COLO668 (cell line): ENCODE results near the gene DHCR7.
A peak's percentile ranks its signal among the peaks of the same experiment; 100 is the strongest.

ENCODE experiments used
- DNase-seq: peaks from one replicate; lab custom pipeline; 2025; ENCODE audit not compliant: unreplicated experiment; lab: John Stamatoyannopoulos, UW

The DHCR7 gene

GRCh38 chr11:71420455-71421241 is 27.5 kb downstream of the DHCR7 start:
- peak; percentile 28 for DNase-seq

- DNase-seq, result no peak
Measured at GRCh38 chr11:71418643-71419042, 29.6 kb downstream of the DHCR7 start.

- DNase-seq, result no peak
Measured at GRCh38 chr11:71414645-71415044, 33.5 kb downstream of the DHCR7 start.

GRCh38 chr11:71410363-71410966 is 37.7 kb downstream of the DHCR7 start:
- DNase-seq, result no peak

DNA sequence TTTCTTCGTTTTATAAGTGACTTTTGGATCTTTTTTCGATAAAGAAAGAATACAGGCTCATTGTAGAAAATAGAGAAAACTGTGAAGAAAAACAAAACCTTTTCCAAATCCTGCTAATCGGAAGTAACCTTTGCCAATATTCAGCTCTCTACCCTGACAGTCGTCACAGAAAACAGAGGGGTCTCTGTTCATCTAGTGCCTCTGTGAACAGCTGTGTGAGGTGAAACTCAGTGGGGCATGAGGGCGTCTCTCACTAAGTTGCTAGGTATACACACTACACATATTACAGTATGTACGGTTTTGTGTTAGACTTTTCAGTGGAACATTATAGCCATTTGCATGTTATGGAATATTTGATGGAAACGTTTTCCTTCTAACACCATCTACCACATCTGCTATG is 39.4 kb downstream of the DHCR7 start:
- no peak for DNase-seq

- no peak for DNase-seq
Measured at GRCh38 chr11:71407356-71407755, 40.8 kb downstream of the DHCR7 start.

DNA sequence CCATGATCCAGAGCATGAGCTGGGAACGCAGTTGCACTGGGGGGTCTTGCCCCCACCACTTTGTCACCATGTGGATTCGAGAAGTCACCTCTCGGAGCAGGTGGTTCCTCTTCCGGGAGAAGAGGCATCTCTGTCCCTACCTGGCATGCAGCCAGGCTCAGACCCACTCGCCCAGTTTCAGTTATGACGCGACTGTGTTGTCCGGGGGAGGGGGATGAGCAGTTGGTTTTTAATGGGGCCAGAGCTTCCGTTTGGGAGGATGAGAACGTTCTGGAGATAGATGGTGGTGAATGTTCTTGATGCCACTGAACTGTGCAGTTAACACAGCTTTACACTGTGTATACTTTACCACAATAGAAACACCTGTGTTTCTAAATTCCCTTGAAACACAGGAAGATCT is 41.5 kb downstream of the DHCR7 start:
- DNase-seq, result peak; percentile 38

DNA sequence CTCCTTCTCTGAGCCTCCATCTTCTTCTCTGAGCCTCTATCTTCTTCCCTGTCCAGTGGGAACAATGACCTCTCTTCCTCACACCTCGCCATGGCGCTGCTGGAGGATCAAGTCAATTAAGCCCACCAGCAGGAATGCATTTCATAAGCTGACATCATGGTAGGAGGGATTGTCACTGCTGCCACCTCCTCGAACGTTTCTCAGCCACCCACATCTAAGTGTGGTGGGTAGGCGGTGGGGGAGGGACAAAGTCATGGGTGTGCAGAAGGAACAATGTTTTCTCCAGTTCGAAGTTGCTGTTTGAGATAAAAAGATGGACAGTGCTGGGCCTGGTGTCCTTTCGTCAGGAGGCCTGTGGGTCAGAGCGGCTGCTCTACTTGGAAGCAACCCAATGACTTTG is 44.0 kb downstream of the DHCR7 start:
- DNase-seq, result no peak

GRCh38 chr11:71402878-71403277 is 45.3 kb downstream of the DHCR7 start:
- no peak for DNase-seq

DNA sequence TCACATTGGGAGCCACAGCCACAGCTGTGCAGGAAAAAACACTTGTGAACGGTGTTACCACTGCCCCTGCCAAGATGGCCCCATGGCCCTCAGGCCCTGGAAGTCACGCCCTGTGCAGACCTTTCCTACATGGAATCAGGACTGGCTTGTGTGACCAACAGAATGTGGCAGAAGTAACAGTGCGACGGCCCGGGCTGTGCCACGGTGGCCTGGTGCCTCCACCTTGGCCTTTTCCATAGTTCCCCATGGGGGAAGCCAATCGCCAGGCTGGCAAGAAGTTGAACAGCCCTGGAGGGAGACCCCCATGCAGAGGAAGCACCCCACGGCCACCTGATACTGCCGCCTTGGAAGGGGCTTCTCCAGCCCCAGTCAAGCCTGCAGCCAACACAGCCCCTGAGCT is 48.0 kb downstream of the DHCR7 start:
- DNase-seq, result no peak

DNA sequence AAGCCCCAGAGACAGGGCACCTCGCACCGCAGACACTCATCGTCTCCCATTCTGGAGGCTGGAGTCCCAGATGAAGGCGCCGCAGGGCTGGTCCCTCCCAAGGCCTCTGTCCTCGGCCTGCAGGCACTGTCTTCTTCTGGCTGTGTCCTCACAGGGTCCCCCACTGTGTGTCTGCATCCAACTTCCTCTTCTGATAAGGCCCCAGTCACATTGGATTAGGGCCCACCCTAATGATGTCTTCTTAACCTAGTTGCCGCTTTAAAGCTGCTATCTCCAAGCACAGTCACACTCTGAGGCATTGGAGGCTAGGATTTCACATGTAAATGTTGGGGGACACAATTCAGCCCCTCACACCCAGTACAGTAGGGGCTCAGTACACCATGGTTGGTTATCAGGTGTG is 48.9 kb downstream of the DHCR7 start:
- DNase-seq, result no peak

- DNase-seq, result no peak
Measured at GRCh38 chr11:71397961-71398360, 50.2 kb downstream of the DHCR7 start.

DNA sequence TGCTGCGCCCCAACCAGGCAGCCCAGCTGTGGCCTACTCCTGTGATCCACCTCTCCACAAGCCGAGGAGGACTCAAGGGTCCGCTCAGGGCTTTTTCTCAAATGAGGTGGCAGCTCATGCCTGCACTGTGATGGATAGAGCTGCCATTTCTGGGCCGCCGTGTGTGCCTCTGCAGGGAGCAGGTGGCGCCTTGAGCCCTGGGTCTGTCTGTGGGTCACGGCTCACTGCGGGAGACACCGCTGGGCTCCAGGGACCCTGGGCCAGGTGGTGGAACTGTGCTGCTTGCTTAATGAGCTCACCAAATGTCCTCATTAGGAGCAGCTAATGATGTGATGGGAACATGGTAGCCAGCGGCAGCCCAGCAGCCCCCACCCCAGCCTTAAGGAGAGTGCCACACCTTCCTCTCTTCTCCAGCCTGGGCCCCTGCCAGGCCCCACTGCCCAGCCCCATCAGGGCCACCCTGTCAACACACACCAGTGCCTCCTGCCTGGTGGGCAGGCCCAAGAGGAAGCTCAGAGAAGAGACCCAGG is 50.8 kb downstream of the DHCR7 start:
- DNase-seq, result peak; percentile 8

- DNase-seq, result peak; percentile 31
Measured at GRCh38 chr11:71396548-71397123, 51.6 kb downstream of the DHCR7 start.

DNA sequence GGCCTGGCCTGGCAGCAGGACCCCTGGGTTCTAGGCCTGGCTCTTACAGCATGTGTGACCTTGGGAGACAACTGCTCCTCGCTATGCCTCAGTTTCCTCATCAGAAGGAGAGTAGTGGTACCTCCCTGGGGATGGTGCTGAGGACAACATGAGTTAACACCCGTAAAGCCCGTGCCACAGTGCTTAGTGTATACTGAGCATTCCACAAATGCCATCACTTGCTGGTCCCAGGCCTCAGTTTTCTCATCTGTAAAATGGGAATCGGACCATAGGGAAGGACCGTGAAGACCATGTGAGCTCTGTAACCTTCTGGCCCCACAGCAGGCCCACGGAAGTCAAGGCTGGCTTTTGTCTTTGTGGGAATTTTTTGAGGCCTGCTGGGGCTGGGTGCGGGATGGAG is 52.4 kb downstream of the DHCR7 start:
- DNase-seq, result no peak

GRCh38 chr11:71395263-71395560 is 53.0 kb downstream of the DHCR7 start:
- DNase-seq, result no peak

DNA sequence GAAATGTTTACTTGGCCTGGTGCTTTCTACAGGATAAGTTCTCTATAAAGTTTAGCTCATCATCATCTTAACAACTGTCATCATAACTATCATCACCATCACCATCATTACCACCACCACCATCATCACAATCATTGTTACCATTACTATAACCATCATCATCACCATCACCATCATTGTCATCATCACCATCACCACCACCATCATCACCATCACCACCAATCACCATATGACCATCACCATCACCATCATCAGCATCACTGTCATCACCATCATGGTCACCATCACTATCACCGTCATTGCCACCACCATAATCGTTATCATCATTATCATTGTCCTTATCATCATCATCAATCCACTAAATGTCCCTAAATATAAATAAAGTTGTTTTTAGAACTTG is 54.9 kb downstream of the DHCR7 start:
- no peak for DNase-seq

DNA sequence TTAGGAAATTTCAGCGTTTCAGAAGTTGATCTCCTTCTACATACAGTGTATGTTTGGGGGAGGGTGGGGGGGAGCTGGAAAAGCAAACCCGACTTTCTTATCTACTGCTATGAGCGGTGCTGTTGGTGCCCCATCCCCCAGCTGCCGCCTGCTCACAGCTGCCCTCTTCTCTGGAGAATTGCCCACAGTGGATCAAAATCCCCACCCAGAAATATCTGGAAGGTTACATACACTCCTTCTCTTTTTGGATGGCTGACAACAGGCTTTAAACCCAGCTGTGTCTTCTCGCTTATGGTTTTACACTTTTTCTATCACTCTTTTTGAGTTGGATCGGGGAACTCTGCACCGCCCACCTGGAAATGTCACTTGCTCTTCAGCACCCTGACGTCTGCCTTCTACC is 56.4 kb downstream of the DHCR7 start:
- DNase-seq, result no peak

GRCh38 chr11:71391352-71391751 is 56.8 kb downstream of the DHCR7 start:
- no peak for DNase-seq

GRCh38 chr11:71388637-71389235 is 59.5 kb downstream of the DHCR7 start:
- DNase-seq, result no peak

DNA sequence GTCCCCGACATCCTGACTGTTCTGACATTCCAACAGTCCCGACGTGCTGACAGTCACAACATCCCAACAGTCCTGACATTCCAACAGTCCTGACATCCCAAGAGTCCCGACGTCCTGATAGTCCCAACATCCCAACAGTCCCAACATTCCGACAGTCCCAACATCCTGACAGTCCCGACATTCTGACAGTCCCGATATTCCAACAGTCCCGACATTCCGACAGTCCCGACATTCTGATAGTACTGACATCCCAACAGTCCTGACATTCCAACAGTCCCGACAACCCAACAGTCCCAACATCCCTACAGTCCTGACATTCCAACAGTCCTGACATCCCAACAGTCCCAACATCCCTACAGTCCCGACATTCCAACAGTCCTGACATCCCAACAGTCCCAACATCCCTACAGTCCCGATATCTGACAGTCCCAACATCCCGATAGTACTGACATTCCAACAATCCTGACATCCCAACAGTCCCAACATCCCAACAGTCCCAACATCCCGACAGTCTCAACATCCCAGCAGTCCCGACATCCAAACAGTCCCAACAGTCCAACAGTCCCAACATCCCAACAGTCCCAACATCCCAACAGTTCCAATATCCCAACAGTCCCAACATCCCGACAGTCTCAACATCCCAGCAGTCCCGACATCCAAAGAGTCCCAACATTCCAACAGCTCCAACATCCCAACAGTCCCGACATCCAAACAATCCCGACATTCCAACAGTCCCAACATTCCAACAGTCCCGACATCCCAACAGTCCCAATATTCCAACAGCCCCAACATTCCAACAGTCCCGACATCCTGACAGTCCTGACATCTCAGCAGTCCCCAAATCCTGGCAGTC is 60.2 kb downstream of the DHCR7 start:
- no peak for DNase-seq
